GM12865 (cell line): ENCODE measurements around the gene ZNF112.

Experiments used
- DNase-seq: peaks from one replicate; pipeline ENCODE4 v3.0.0; 2010; ENCODE audit warnings: low read depth
- H3K4me3 ChIP-seq: 2 replicates; pipeline ENCODE4 v1.5.1; 2011; ENCODE audit warnings: mild to moderate bottlenecking, low read depth, low read length, control low read depth
- TF ChIP-seq, protein P1 (sequence below): IDR thresholded peaks from 2 replicates; pipeline ENCODE4 v1.5.1; 2011; ENCODE audit warnings: low read length, control low read depth, low read depth, inconsistent platforms; ENCODE audit not compliant: insufficient read depth; ENCODE audit errors: missing control alignments

ZNF112 gene

DNA sequence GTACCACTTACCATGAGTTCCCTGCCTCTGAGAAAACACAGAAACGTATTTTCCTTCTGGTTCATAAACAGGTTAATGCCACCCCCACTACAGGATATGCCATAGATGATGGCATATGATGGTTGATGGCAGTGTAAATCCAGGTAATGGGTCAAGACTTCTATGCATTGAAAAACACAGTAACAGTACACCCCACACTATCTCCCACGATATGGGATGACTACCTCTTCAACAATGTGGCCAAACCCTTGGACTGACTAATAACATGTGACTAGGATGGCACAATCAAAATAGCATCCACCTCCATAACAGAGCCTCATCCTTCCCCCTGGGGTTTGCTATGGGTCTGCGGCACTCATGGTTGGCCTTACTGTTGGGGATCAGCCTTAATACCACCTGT is 73.6 kb downstream of the ZNF112 start:
- TF ChIP-seq, protein P1, sequence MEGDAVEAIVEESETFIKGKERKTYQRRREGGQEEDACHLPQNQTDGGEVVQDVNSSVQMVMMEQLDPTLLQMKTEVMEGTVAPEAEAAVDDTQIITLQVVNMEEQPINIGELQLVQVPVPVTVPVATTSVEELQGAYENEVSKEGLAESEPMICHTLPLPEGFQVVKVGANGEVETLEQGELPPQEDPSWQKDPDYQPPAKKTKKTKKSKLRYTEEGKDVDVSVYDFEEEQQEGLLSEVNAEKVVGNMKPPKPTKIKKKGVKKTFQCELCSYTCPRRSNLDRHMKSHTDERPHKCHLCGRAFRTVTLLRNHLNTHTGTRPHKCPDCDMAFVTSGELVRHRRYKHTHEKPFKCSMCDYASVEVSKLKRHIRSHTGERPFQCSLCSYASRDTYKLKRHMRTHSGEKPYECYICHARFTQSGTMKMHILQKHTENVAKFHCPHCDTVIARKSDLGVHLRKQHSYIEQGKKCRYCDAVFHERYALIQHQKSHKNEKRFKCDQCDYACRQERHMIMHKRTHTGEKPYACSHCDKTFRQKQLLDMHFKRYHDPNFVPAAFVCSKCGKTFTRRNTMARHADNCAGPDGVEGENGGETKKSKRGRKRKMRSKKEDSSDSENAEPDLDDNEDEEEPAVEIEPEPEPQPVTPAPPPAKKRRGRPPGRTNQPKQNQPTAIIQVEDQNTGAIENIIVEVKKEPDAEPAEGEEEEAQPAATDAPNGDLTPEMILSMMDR, result no peak
- no peak for DNase-seq
- no peak overlapping the region for H3K4me3 ChIP-seq

DNA sequence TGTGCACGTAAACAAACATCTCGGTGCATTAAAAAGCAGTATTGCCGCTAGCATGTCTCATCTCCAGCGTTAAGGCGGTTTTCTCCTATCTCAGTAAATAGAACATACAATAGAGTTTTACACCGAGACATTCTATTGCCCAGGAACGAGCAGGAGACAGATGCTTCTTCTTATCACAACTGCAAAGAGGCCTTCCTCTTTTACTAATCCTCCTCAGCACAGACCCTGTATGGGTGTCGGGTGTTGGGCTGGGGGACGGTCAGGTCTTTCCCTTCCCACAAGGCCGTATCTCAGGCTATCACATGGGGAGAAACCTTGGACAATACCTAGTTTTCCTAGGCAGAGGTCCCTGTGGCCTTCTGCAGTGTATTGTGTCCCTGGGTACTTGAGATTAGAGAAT is 75.6 kb downstream of the ZNF112 start:
- TF ChIP-seq, protein P1, result no peak
- no peak overlapping the region for H3K4me3 ChIP-seq
- no peak for DNase-seq

DNA sequence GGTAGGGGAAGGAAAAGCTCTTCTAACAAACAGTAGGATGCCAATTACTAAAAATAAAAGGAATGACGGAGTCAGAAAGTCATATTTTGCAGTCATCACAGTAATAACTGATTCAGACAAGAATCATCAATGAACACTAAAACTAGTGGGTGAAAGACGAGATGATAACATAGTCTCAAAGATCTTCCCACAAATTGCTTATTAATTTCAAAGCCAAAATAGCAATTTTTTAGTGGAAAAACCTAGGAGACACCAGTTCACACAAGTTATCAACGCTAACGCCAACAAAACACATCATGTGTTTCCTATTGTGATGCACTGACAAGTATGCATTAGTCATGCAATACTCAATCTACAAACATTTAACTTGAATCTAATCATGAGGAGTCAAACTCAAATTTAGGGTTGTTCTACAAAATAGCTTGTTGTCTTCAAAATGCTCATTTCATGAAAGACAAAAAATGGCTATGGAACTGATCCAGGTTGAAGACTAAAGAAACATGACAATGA is 78.2 kb downstream of the ZNF112 start:
- no peak for DNase-seq
- TF ChIP-seq, protein P1, result no peak
- H3K4me3 ChIP-seq, result no peak overlapping the region

DNA sequence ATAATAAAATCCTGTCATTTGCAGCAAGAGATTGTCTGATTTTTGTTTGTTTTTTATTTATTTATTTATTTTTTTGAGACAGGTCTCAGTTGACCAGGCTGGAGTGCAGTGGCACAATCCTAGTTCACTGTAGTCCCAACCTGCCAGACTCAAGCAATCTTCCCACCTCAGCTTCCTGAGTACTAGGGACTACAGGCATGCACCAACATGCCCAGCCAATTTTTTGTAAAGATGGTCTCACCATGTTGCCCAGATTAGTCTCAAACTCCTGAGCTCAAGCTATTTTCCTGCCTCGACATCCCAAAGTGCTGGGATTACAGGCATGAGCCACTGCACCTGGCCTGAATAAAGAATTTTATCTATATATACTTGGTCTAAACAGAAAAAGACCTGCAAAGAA is 79.1 kb downstream of the ZNF112 start:
- no peak overlapping the region for H3K4me3 ChIP-seq
- DNase-seq, result no peak
- TF ChIP-seq, protein P1, result no peak
